A673 (cell line): ENCODE results near the gene CRY1. TPM values are rescaled to one million over a fixed set of nuclear protein-coding genes. Genes with fewer than 3 reads are reported as not detected.

Experiments
- BruUV-seq: library from RNA; stranded (reverse); fragments of 400-500 nt; replicated peaks from 2 replicates; lab custom pipeline; 2021; lab: Mats Ljungman, UMichigan
- CTCF ChIA-PET: fragments of 300-600 bp; sonication (Branson Sonifier 250); formaldehyde crosslinking; loops from one replicate; lab custom pipeline; 2022; ENCODE audit warnings: antibody characterized with exemption; lab: Charles Lee
- POLR2A ChIA-PET: fragments of 300-600 bp; sonication (Branson Sonifier 250); formaldehyde crosslinking; loops from one replicate; lab custom pipeline; 2022; ENCODE audit warnings: antibody characterized with exemption; ENCODE audit not compliant: low non-redundant PET; lab: Charles Lee
- DNase-seq: peaks from one replicate; pipeline ENCODE4 v3.0.0-alpha.2; 2015; ENCODE audit warnings: low spot score
- H3K27ac ChIP-seq: fragments of 200-600 bp; sonication (generic); 2 replicates; pipeline ENCODE4 v1.5.1; 2016; ENCODE audit warnings: mixed run types, low read depth, mild to moderate bottlenecking, mixed read lengths, antibody characterized with exemption, low read length; ENCODE audit not compliant: poor library complexity, severe bottlenecking
- H3K27me3 ChIP-seq: fragments of 200-600 bp; sonication (generic); replicated peaks from 2 replicates; pipeline ENCODE4 v1.6.1; 2017; ENCODE audit warnings: mixed run types, low read depth, mild to moderate bottlenecking, mixed read lengths, antibody characterized with exemption, low read length; ENCODE audit not compliant: insufficient read depth, poor library complexity
- H3K36me3 ChIP-seq: fragments of 200-600 bp; sonication (generic); 2 replicates; pipeline ENCODE4 v1.6.1; 2016; ENCODE audit warnings: mixed run types, mild to moderate bottlenecking, mixed read lengths, antibody characterized with exemption, low read length; ENCODE audit not compliant: insufficient read depth, poor library complexity, severe bottlenecking
- H3K4me1 ChIP-seq: fragments of 200-600 bp; sonication (generic); 2 replicates; pipeline ENCODE4 v1.6.1; 2017; ENCODE audit warnings: mixed run types, mild to moderate bottlenecking, mixed read lengths, antibody characterized with exemption, low read length; ENCODE audit not compliant: insufficient read depth, poor library complexity, severe bottlenecking
- H3K4me3 ChIP-seq: fragments of 200-600 bp; sonication (generic); 2 replicates; pipeline ENCODE4 v1.5.1; 2016; ENCODE audit warnings: low read depth, mixed run types, mild to moderate bottlenecking, mixed read lengths, low read length; ENCODE audit not compliant: poor library complexity, severe bottlenecking
- H3K9me3 ChIP-seq: fragments of 200-600 bp; sonication (generic); 2 replicates; pipeline ENCODE4 v1.6.1; 2016; ENCODE audit warnings: mixed run types, low read depth, mild to moderate bottlenecking, mixed read lengths, antibody characterized with exemption, low read length; ENCODE audit not compliant: poor library complexity, severe bottlenecking
- CTCF ChIP-seq: fragments of 300-800, 200-600 bp; sonication (generic); conservative IDR thresholded peaks from 2 replicates; pipeline ENCODE4 v1.5.1; 2017; ENCODE audit warnings: low read depth, mild to moderate bottlenecking, antibody characterized with exemption, low read length, moderate library complexity, mixed read lengths
- EZH2 ChIP-seq: fragments of 200-600 bp; sonication (generic); IDR thresholded peaks from 2 replicates; pipeline ENCODE4 v1.6.1; 2017; ENCODE audit warnings: borderline replicate concordance, low read depth, mild to moderate bottlenecking, mixed read lengths, antibody characterized with exemption, low read length; ENCODE audit not compliant: poor library complexity, severe bottlenecking
- intact Hi-C: fragments of 100-400 bp; cut with micrococcal nuclease; formaldehyde crosslinking; loops from one replicate; pipeline ENCODE4 v1.10.0; 2022; ENCODE audit not compliant: unreplicated experiment
- total RNA-seq: library from RNA; stranded (reverse); gene quantifications from 2 replicates; pipeline ENCODE4 v1.2.3, GENCODE V29; 2021

Gene CRY1
- total RNA-seq, 1 experiment from 2014 or later: 41.0 TPM

GRCh38 chr12:107042801-107043200 is 50.5 kb downstream of the CRY1 start:
- CTCF ChIA-PET: no interaction called here
- BruUV-seq: no TSS peak
- POLR2A ChIA-PET: no interaction called here

GRCh38 chr12:107035733-107036132 is 57.6 kb downstream of the CRY1 start:
- POLR2A ChIA-PET: no interaction called here
- CTCF ChIA-PET: no interaction called here
- DNase-seq: no peak
- Histone ChIP-seq H3K9me3 (no peaks in the 10 kb centered on the region), H3K27me3 (no peaks in the 10 kb centered on the region), H3K4me1 (no peaks in the 10 kb centered on the region), H3K27ac (no peak overlapping the region), H3K4me3 (no peak overlapping the region), H3K36me3 (no peaks in the 10 kb centered on the region)
- TF ChIP-seq EZH2: no peak
- TF ChIP-seq CTCF: no peak
- intact Hi-C loops: no loop called here
- BruUV-seq: no TSS peak

More at GRCh38 chr12:107042801-107043200, 50.5 kb downstream of the CRY1 start:
- intact Hi-C loops: no loop called here
- Histone ChIP-seq H3K36me3 (no peaks in the 10 kb centered on the region), H3K27me3 (no peaks in the 10 kb centered on the region), H3K4me3 (no peak overlapping the region), H3K9me3 (no peaks in the 10 kb centered on the region), H3K27ac (no peak overlapping the region), H3K4me1 (no peaks in the 10 kb centered on the region)
- DNase-seq: no peak
- TF ChIP-seq CTCF: no peak
- no peak for TF ChIP-seq EZH2

GRCh38 chr12:107033758-107034739 is 59.3 kb downstream of the CRY1 start:
- intact Hi-C loops: no loop called here
- H3K27ac ChIP-seq: no peak overlapping the region
- H3K4me3 ChIP-seq: no peak overlapping the region
- TF ChIP-seq EZH2: no peak
- no peak for TF ChIP-seq CTCF
- CTCF ChIA-PET: no interaction called here
- no peaks in the 10 kb centered on the region for H3K9me3 ChIP-seq
- no peaks in the 10 kb centered on the region for H3K27me3 ChIP-seq
- no peak for DNase-seq
- BruUV-seq: no TSS peak
- POLR2A ChIA-PET: no interaction called here
- H3K36me3 ChIP-seq: no peaks in the 10 kb centered on the region
- H3K4me1 ChIP-seq: no peaks in the 10 kb centered on the region
